NCI-H774 (cell line): Measurements from ENCODE around the gene CHRM2.

Experiments
- DNase-seq: peaks from one replicate; lab custom pipeline; 2025; lab: John Stamatoyannopoulos, UW

CHRM2 gene

DNA sequence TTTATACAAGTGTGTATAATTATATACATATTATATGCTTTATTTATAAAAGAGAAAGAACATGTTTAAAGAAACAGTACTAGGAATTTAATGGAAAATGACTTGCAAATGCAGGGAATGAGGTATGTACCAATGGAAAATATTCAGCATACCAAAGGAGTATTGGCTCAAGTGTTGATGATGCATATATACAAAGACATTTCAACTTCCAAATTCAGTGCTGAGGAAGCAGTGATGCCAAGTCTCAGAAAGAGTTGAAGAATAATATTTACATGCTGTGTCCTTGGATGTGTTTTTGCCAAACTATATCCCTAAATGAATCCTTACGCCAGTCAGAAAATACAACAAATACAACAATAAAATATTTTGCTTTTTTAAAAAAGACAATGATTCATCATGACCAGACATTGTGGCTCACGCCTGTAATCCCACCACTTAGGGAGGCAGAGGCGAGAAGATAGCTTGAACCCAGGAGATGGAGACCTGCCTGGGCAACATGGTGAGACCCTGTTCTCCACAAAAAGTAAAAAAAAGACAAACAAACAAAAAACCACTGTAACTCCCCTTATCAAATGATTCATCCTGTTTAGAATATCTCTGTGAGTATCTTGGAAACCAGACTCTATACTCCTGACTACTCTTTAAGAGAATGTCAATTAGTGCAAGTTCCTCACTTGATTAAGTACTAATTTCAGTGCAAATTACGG lies 157.2 kb downstream of the CHRM2 start:
- no peak for DNase-seq

DNA sequence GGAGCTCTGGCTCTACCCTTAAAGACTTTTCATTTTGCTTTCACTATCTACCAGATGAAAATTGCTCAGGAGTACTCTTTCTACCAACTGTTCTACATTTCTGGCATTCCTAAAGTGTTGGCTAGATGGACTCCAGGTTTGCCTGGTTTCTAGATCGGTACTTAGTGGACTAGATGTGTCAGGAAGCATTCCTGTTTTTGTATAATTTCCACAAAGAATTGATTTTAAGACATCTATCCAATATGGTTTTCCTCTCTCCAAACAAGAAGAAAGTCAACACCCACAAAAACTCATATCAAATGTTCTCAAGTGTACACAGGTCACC lies 157.7 kb downstream of the CHRM2 start:
- DNase-seq: no peak

- no peak for DNase-seq
Observed at GRCh38 chr7:137032436-137032835, 164.0 kb downstream of the CHRM2 start.

- DNase-seq: no peak
Observed at GRCh38 chr7:137036768-137037167, 168.3 kb downstream of the CHRM2 start.

DNA sequence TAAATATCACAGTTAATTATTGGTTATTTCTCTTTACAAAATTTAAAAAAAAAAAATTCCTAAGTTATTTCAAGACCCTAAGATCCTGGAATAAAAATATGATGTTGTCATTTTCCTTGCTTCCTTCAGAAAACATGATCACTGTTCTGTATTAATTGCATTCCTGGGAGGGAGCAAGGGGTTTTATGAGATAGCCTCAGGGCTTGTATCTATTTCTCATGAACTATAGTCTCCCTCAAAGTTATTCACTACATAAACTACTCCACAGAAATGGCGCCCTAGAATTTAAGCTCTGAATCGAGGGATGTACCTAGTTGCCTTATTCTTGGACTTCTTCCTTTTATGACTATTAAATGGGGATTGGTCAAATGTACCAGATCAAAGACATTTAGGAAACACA lies 170.3 kb downstream of the CHRM2 start:
- no peak for DNase-seq

DNA sequence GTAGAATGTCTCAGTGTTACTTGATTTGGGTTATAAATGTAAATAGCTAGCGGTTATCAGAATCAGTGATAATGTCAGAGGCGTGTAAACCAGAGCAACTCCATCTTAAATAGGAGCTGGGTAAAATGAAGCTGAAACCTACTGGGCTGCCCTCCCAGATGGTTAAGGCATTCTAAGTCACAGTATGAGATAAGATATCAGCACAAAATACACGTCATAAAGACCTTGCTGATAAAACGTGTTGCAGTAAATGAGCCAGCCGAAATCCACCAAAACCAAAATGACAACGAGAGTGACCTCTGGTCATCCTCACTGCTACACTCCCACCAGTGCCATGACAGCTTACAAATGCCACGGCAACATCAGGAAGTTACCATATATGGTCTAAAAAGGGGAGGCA lies 172.3 kb downstream of the CHRM2 start:
- DNase-seq: no peak

GRCh38 chr7:137045573-137045972 lies 177.1 kb downstream of the CHRM2 start:
- no peak for DNase-seq

GRCh38 chr7:137069249-137069963 lies 201.0 kb downstream of the CHRM2 start:
- DNase-seq: no peak
